HS-27A (cell line): ENCODE data around the gene DIRAS1.
"Not testable (repeated sequence)": the region's sequence is repeated elsewhere in the genome, so short reads cannot be mapped to it uniquely, and the experiment has no call there.

Experiments used
- DNase-seq: peaks from one replicate; pipeline ENCODE4 v3.0.0-alpha.2; 2012; ENCODE audit warnings: low read depth, missing footprints

DIRAS1 gene

DNA sequence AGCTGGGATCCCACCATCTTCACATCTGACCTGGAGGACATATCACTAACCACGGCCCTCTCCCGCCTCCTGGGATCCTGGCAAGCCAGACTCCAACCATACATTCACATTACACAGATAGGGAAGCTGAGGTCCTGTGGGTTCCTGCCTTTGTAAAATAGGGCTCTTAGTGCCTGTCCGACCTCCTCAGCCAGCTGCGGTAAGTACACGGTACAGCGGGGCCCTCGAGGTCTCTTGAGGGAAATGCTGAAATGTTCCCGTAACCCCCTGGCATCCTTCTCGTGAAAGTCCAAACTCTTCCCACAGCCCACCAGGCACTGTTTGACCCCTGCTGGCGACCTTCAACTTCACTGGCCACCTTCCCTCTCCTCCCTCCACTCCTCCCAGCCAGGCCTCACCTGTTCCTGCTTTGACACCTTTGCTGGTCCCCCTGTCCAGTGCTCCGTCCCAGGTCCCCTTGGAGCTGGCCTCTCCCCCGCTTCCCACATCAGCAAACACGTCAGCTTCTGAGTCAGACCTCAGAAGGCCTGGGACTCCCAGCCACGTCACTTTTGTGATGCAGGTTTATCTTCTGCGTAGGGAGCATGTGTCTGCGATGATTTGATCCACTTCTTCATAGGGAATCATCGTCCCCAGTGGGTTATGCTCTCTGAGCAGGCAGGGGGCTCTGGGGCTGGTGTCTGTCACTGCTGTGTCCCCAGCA is 9.8 kb downstream of the DIRAS1 start:
- no peak for DNase-seq

DNA sequence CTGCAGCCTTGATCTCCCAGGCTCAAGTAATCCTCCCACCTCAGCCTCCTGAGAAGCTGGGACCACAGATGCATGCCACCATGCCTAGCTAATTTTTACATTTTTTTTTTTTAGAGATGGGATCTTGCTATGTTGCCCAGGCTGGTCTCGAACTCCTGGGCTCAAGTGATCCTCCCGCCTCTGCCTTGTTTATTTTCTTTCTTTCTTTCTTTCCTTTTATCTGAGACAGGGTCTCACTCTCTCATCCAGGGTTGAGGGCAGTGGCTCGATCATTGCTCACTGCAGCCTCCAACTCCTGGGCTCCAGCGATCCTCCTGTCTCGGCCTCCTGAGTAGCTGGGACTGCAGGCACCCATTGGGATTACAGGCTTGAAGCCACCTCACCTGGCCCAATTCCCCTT is 14.9 kb downstream of the DIRAS1 start:
- DNase-seq = no peak

DNA sequence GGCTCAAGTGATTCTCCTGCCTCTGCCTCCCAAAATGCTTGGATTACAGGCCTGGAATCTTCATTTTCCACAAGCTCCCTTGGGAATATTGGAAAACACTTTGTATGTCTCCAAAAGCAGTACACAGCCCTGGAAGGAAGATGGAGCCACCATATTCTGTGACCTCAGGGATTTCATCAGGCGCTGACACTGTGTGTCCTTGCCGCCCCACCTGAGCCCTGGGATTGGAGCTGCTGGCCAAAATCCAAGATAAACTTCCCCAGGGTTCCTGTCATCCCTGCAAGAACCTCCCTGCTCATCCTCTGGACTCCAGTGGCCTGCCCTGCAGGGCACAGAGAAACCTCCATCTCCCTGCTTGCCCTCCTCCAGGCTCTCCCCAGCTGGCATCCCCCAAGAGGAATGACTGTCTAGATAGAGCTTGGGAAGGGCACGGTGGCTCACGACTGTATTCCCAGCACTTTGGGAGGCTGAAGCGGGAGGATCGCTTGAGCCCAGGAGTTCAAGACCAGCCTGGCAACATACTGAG is 17.4 kb downstream of the DIRAS1 start:
- no peak for DNase-seq

DNA sequence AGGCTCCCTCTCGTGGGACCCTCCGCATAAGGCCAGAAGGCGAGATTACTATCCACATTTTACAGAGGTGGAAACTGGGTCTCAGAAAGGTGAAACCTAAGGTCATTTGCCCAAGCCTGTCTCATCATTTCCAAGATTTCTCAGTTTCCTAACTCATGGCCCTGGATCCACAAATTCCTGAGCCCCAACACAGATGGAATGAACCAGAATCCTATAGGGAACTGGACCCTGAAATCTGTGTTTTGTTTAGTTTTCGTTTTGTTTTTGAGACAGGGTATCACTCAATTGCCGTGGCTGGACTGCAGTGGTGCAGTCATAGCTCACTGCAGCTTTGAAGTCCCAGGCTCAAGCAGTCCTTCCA is 18.1 kb downstream of the DIRAS1 start:
- DNase-seq = no peak

DNA sequence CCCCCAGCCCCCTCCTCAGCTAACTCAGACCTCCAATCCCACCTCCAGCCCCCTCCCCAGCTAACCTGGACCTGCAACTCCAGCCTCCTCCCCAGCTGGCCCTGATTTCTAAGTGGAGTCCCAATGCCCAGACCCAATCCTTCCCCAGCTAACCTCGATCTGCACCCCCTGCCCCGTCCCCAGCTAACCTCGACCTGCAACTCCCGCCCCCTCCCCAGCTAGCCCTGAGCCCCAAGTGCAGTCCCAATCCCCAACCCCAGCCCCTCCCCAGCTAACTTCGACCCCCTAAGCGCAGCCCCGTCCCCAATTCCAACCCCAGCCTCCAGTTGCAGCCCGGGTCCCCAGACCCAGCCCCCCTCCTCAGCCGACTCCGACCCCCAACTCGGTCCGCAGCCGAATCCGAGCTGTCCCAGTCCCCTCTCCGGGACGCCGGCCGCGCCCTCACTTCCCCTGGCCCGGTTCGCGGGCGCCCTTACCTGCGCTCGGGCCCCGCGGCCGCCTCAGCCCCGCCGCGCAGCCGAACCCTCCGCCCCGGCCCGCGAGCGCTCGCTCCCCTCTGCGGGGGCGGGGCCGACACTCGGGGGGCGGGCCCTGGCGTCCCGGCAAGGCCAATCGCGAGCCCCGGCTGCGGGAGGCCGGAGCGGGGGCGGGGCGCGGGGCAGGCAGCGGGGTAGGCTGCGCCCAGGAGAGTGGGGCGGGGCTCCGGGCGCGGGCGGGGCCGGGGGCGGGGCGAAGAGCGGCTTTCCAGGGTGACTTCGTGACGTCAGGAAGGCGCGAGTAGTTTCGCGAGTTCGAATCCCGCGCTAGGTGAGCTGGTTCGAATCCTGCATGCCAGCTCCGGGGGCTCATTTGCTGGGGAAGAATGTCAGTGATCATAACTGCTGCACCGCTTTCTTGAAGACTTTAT is 18.7 kb downstream of the DIRAS1 start, which contains the start of gene GNG7:
GNG7 (minus strand) TSS at position 525 of the 907 bp plus-strand sequence. CDS start 182,006 bp downstream, outside the sequence.
- no peak for DNase-seq

DNA sequence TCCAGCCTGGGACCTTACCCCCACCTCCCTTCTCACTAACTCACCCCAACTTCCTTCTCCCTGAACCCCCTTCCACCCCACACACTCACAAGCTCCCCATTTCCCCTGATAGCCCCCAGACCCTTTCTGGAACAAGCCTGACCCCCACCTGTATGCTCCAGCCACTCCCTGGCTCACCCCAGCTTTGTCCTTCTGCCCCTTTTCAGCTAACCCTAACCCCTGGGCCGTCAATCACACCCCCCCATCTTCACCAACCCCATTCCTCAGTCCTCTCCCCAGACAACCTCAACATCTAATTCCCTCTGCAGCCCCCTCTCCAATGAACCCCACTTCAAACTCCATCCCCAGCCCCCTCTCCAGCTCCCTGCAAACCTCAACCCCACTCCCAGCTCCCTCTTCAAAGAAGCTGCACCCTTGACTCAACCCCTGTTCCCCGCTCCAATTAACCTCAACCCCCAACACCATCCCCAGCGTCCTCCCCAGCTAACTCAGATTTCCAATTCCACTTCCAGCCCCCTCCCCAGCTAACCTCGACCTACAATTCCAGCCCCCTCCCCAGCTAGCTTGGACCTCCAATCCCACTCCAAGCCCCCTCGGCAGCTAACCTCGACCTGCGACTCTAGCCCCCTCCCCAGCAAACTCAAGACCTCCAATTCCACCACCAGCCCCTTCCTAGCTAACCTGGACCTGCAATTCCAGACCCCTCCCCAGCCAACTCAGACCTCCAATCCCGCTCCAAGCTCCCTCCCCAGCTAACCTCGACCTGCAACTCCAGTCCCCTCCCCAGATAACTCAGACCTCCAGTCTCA is 19.6 kb downstream of the DIRAS1 start:
- DNase-seq = no peak

DNA sequence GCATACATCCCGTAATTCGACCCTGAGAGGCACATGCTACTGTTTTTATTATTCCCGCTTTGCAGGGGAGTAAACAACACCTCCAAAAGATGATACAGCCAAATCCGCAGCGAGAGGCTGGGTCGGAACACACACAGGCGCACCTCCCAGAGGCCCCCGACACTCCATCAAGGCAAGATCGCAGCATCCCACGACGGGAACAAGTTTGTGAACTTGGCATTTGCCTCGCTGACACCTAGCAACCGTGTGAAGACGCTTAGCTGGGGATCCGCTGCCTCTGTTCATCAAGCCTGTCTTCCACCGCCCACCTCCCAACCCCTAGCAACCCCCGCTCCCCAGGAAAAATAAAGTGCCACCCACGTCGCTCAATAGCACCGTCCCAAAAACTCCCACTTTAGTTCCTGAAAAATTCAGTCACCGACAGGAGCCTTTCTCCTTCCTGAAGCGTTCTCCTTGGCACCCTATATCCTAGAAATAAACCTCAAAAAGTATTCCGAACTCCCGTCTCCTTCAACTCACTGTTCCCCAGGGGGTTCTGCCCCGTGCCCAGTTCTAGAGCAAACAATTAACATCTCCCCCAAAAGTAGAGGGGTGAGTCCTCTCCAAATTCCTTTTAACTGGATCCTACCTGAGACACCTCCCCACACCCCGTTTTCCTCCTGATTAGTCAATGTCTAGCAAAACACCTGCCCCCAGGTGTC is 20.4 kb downstream of the DIRAS1 start:
- no peak for DNase-seq

DNA sequence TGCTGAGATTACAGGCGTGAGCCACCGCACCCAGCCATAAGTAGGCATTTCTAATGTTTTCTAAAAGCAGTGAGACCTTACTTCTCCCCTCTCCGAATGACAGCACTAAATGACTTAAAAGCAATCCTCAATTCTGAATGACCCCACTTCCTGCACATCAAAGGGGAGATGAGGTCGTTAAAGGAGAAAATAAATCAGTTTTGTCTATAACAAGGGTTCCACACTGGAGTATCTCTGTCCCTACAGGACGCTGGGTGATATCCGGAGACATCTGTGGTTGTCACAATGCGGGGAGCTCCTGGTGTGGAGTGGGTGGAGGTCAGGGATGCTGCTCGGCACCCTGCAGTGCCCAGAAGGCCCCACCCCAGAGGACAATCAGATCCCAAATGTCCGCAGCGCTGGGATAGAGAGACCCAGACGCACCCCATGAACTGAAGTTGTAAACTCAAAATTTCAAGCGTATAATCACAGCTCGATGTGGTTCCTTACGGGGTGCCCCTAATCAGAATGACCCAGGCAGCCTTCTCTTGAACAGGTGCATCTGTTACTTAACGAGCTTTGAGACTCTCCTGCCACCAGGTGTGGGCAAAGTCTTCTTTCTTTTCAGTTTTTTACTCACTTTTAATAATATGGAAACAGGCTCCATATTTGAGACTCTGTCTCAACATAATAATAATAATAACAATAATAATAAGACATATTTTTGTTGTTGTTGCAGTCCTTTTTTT is 21.6 kb downstream of the DIRAS1 start:
- no peak for DNase-seq

DNA sequence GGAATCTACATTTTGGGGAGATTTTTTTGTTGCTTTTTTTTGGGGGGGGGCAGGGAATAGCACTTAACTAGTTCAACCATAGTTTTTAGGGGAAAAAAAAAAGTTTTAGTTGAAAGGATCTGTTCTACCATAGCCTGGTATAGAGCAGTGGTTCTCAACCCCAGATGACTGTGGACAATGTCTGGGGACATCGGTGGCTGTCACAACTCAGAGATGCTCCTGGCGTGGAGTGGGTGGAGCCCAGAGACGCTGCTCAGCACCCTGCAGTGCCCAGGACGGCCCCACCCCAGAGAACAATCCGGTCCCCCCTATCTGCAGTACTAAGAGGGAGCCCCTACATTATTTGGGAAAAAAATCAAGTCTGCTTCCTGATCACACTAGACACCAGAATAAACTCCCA is 27.0 kb downstream of the DIRAS1 start:
- no peak for DNase-seq

DNA sequence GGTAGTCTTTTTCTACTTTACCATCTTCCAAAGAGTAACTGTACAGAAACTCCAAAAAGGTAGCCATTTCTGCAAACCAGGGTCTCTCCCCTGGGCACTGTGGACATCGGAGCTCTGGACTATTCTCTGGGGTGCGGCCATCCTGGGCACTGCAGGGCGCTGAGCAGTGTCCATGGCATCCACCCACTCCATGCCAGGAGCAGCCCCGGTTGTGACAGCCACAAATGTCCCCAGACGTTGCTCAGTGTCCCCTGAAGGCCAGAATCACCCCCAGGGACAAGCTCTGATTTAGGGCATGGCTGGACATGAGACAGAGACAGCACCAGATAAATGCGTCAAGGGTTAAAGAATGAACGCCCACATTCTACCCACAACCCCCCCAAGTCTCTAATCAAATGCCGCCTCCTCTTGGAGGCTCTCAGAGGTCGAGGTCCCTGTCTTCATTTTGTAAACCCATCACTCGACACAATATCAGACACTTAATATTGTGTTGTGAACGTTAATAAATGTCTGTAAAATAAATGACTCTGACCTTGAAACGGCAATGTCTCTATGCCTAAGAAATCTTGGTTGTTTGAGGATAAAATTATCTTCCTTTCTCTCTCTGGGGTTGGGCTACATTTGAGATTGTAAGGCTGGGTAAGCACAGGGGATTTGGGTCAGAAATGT is 27.5 kb downstream of the DIRAS1 start:
- DNase-seq = no peak

DNA sequence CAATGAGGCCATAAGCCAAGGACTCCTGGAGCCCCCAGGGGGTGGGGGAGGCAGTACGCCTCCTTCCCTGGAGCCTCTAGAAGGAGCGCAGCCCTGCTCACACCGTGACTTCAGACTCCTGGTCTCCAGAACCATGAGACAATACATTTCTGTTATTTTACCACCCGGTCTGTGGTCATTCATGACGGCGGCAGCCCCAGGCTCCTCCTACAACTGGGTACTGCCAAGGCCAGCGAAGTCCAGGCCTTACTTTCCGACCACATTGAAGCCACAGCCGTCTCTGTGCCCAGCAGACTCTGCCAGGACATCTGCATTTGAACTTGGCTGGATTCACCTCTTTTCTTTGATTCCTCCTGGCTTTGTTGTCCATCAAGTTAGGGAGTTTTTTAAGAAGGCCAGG is 29.2 kb downstream of the DIRAS1 start:
- DNase-seq = no peak

DNA sequence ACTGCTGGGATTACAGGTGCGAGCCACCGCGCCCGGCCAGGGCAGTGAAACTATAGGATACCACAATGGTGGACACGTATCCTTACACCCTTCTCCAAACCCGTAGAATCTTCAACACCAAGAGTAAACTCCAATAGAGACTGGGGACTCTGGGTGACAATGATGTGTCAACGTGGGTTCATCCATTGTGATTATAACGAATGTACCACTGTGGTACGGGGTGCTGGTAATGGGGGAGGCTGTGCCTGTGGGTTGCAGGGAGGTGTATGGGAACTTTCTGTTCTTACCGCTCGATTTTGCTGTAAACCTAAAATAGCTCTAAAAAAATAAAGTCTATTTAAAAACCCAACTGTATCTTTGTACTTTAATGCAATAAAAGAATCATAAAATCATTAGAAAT is 30.3 kb downstream of the DIRAS1 start:
- DNase-seq = no peak

DNA sequence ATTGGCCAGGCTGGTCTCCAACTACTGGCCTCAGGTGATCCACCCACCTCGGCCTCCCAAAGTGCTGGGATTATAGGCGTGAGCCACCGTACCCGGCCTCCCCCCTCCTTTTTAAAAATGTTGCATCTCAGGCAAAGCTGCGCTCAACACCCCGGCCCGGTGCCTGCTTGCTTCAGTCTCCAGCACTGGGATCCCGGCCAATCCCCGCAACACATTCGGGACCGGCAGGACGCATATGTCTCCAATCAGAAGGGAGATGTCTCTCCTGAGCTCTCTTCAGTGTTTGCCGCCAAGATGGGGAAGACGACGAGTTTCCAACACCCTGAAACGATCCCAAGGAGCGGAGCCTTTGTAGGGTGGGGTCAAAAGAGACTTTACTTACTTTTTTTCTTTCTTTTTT is 34.8 kb downstream of the DIRAS1 start:
- DNase-seq = no peak

DNA sequence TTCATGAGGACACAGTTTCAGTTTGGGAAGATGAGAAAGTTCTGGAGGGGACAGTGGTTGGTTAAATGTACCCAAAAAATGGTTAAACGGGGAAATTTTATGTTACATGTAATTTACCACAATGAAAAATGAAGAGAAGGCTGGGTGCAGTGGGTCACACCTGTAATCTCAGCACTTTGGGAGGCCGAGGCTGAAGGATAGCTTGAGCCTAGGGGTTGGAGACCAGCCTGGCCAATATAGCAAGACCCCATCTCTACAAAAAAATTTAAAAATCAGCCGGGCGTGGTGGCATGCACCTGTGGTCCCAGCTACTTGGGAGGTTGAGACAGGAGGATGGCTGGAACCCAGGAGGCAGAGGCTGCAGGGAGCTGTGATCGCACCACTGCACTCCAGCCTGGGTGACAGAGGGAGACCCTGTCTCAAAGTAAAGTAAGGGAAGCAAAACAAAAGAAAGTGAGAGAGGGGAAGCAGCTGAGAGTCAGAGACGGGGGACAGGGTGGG is 35.9 kb downstream of the DIRAS1 start:
- DNase-seq = no peak

DNA sequence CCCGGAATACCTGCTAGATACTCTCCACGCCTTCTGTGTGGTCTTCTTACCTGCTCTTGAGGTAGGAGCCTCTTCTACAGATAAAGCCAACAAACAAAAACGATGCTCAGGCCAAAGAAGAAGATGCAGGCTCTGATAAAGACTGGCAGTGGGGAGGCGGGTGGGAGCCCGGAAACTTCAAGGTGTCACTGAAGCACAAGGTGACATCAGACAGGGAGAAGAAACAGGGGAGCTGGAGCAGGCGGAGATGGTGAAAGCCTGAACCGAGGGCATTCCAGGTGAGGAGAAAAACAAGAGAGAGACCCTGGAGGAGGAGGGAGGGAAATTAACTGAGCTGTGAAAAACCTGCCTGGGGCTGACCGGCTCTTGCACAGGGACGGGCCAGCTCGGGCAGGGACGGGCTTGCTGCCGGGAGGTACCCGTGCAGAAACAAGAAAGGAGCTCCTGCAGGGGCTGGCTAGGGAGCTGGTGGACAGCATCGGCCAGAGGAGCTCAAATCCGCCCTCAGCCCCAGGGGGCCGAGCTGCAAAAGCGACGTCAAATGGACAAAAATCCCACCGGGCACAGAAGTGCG is 37.7 kb downstream of the DIRAS1 start:
- no peak for DNase-seq

DNA sequence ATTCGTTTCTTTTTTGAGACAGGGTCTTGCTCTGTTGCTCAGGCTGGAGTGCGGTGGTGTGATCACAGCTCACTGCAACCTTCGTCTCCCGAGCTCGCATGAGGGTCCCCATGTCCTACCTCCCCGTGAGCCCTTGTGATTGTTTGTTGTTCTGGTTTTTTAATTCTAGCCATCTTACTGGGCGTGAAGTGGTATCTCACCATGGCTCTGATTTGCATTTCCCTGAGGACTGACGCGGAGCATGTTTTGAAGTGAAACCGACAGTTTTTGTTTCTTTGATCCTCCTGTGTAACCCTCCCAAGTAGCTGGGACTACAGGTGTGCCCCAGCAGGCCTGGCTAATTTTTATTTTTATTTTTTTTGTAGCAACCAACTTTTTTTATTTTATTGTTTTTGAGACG is 40.4 kb downstream of the DIRAS1 start:
- no peak for DNase-seq

DNA sequence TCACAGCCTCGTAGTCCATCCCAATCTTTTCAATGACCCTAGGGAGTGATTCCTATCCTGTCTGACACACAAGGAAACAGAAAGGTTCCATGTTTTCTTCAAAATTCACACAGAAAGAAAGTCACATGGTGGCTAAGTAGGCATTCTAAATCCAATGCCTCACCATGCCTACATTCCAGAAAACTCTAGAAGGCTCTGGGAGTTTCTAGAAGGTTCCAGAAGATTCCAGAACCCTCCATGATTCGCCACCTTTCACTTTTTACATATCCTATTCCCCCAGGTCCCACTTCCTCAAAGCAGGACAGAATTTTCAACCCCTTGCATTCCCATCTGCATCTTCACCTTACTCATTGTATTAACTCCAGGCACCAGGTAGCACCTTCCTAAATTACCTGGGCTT is 41.7 kb downstream of the DIRAS1 start:
- no peak for DNase-seq

DNA sequence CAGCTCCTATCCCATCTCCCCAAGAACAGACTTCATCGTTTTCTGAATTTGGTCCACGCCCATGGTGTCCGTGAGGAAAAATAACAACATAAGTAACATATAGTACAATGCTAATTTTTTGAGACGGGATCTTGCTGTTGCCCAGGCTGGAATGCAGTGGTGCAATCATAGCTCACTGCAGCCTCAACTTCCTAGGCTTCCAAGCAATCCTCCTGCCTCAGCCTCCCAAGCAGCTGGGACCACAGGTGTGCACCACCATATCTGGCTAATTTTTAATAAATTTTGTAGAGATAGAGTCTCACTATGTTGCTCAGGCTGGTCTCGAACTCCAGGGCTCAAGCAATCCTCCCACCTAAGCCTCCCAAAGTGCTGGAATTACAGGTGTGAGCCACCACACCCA is 42.2 kb downstream of the DIRAS1 start:
- not testable (repeated sequence) for DNase-seq

DNA sequence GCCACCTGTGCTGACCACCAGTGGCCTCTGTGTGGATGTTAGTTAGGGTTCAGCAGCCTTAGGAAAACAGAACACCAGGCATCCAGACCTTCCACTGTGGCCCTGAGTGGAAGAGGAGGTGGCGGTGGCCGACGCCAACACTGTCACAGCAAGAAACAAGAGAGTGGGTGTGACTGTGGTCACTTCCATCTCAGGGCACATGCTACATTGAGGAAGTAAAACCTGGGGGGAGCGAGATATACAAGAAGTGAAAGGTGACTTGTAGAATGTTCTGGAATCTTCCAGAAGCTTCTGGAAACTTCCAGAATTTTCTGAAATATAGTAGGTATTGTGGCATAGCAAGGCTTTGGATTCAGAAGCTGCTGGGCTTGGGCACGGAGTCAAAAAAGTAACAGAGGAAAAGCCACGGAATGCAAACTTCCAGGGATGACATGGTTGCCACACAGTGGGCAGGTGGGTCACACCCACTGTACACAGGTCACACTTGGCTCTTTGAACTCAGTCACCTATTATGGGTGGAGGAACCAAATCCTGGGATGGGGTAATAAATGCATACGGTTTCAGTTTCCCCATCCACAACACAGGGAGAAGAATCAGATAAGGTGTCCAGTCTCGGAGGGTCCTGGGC is 43.0 kb downstream of the DIRAS1 start:
- no peak for DNase-seq
